NOMO-1 treated with DMSO at 0.1 percent for 48 hours (cell line): Measurements from ENCODE around the gene GAS2.
"Not testable (repeated sequence)": the region's sequence is repeated elsewhere in the genome, so short reads cannot be mapped to it uniquely, and the experiment has no call there.

ENCODE experiments used
- DNase-seq: peaks from one replicate; lab custom pipeline; 2025; ENCODE audit not compliant: unreplicated experiment; lab: John Stamatoyannopoulos, UW

Gene GAS2

GRCh38 chr11:22666325-22666687 is at the start of gene GAS2:
Gene GAS2, plus strand, starts transcription at chr11:22666611. Its CDS starts 8,259 bp downstream, at chr11:22674870.
- no peak for DNase-seq

GRCh38 chr11:22617868-22618267 is 48.5 kb upstream of the GAS2 start:
- DNase-seq = no peak

GRCh38 chr11:22624742-22625447 is 41.5 kb upstream of the GAS2 start:
- DNase-seq = peak; percentile 30

GRCh38 chr11:22625448-22626287 is 40.7 kb upstream of the GAS2 start, which contains the start of gene FANCF:
Gene FANCF, minus strand, starts transcription at chr11:22625823. Its CDS starts 13 bp downstream, at chr11:22625810.
- peak; percentile 98 for DNase-seq

GRCh38 chr11:22626573-22627239 is 39.7 kb upstream of the GAS2 start:
- DNase-seq = peak; percentile 46

GRCh38 chr11:22627421-22627820 is 39.0 kb upstream of the GAS2 start:
- DNase-seq = no peak

- DNase-seq = no peak
These were observed 33.0 kb upstream of the GAS2 start for GRCh38 chr11:22633354-22633902.

GRCh38 chr11:22634897-22635629 is 31.3 kb upstream of the GAS2 start:
- DNase-seq = no peak

GRCh38 chr11:22635689-22636088 is 30.7 kb upstream of the GAS2 start:
- no peak for DNase-seq

GRCh38 chr11:22640862-22641261 is 25.5 kb upstream of the GAS2 start:
- DNase-seq = no peak

- DNase-seq = no peak
These were observed 24.9 kb upstream of the GAS2 start for GRCh38 chr11:22641559-22641958.

- not testable (repeated sequence) for DNase-seq
These were observed 14.1 kb upstream of the GAS2 start for GRCh38 chr11:22652346-22652745.

- DNase-seq = peak; percentile 79
These were observed 10.3 kb upstream of the GAS2 start for GRCh38 chr11:22656130-22656529.

- DNase-seq = no peak
These were observed 9.2 kb upstream of the GAS2 start for GRCh38 chr11:22657101-22657694.

GRCh38 chr11:22659783-22660182 is 6.6 kb upstream of the GAS2 start:
- DNase-seq = no peak

GRCh38 chr11:22666688-22667439 is 453 bp downstream of the GAS2 start:
- DNase-seq = no peak

- no peak for DNase-seq
These were observed 1.8 kb downstream of the GAS2 start for GRCh38 chr11:22668005-22668796.

GRCh38 chr11:22669368-22669767 is 3.0 kb downstream of the GAS2 start:
- DNase-seq = no peak

GRCh38 chr11:22670830-22671229 is 4.4 kb downstream of the GAS2 start:
- DNase-seq = peak; percentile 61
